Fibroblast of upper back skin (primary cell): Measurements from ENCODE around the gene SYNM.
"Not testable (repeated sequence)": the region's sequence is repeated elsewhere in the genome, so short reads cannot be mapped to it uniquely, and the experiment has no call there.

ENCODE experiments used
- DNase-seq: peaks from one replicate; pipeline ENCODE4 v3.0.0-alpha.2; 2013

Gene SYNM

GRCh38 chr15:99109555-99110021 is 4.7 kb downstream of the SYNM start:
- DNase-seq: no peak

- no peak for DNase-seq
Observed at GRCh38 chr15:99110093-99110492, 5.2 kb downstream of the SYNM start.

- DNase-seq: peak; percentile 58
Observed at GRCh38 chr15:99110581-99111320, 5.9 kb downstream of the SYNM start.

GRCh38 chr15:99111641-99112040 is 6.8 kb downstream of the SYNM start:
- DNase-seq: not testable (repeated sequence)

DNA sequence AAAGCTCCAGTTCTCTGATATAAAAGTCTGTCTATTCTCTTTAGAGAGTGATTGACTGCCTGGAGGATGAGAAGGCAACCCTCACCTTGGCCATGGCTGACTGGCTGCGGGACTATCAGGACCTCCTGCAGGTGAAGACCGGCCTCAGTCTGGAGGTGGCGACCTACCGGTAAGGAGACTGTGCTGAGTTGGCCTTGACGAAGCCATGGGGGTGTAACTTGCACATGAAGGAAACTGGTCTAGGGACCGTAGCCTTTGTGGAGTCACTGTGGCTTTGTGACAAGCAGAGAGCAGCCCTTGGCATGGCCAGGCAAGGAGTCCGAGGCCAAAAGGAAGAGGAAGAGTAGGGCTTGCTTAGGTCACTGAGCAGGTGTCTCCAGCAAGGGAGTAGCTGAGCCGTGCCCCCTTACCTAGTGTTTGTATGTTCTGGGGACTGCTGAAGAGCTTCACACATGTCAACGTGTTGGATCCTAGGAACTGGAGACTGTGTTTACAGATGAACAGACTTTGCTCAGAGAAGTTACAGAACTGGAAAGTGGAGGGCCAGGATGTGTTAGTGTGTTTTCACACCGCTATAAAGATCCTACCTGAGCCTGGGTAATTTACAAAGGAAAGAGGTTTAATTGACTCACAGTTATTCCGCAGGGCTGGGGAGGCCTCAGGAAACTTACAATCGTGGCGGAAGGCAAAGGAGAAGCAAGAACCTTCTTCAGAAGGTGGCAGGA is 8.8 kb downstream of the SYNM start:
- no peak for DNase-seq

GRCh38 chr15:99114511-99115299 is 9.8 kb downstream of the SYNM start:
- DNase-seq: no peak

- no peak for DNase-seq
Observed at GRCh38 chr15:99115300-99116215, 10.7 kb downstream of the SYNM start.

GRCh38 chr15:99117111-99117510 is 12.2 kb downstream of the SYNM start:
- DNase-seq: no peak

DNA sequence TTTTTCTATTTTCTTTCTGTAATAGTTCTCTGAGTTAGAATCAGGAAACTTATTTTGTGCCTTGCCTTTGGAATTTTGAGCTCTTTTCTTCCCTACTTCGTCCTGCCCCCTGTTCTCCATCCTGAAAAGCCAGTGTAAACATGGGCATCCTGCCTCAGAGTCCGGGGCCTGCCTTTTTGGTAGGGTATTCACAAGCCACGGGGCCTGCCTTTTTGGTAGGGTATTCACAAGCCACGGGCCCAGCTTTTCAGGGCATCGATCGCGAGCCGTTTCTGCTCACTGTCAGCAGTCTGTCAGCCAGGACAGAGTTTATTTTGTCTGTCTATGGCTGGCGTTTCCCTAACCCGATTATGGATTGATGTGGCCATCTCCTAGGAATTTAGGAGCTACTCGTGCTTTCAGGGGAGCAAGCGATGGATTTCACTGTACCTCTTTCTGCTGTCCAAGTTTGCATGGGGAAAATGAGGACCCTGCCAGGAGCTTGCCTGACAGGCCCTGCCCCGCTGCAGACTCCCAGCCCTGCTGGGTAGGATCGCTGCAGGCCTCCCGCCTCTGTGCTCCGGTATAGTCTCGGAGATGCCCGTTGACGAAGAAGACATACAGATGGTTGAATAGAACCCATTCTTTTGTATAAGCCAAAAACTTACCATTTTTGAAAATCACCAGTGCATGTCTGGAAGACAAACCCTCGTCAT is 12.8 kb downstream of the SYNM start:
- DNase-seq: no peak

GRCh38 chr15:99118258-99118632 is 13.4 kb downstream of the SYNM start:
- DNase-seq: no peak

- DNase-seq: no peak
Observed at GRCh38 chr15:99118801-99119546, 14.1 kb downstream of the SYNM start.

- no peak for DNase-seq
Observed at GRCh38 chr15:99120050-99120777, 15.3 kb downstream of the SYNM start.

- DNase-seq: no peak
Observed at GRCh38 chr15:99121207-99121606, 16.3 kb downstream of the SYNM start.

- DNase-seq: no peak
Observed at GRCh38 chr15:99121691-99122410, 17.0 kb downstream of the SYNM start.

GRCh38 chr15:99122831-99123712 is 18.2 kb downstream of the SYNM start:
- DNase-seq: no peak

- DNase-seq: peak; percentile 98
Observed at GRCh38 chr15:99123713-99124451, 19.0 kb downstream of the SYNM start.

GRCh38 chr15:99124641-99125040 is 19.8 kb downstream of the SYNM start:
- no peak for DNase-seq
